COR-L47 (cell line): ENCODE data around the gene FAM181A.

Experiments used
- DNase-seq: peaks from one replicate; lab custom pipeline; 2025; lab: John Stamatoyannopoulos, UW

FAM181A gene

GRCh38 chr14:93950948-93951634 lies 23.9 kb downstream of the FAM181A start:
- DNase-seq = no peak

- peak; percentile 85 for DNase-seq
Measured at GRCh38 chr14:93951635-93952540, 24.7 kb downstream of the FAM181A start.

DNA sequence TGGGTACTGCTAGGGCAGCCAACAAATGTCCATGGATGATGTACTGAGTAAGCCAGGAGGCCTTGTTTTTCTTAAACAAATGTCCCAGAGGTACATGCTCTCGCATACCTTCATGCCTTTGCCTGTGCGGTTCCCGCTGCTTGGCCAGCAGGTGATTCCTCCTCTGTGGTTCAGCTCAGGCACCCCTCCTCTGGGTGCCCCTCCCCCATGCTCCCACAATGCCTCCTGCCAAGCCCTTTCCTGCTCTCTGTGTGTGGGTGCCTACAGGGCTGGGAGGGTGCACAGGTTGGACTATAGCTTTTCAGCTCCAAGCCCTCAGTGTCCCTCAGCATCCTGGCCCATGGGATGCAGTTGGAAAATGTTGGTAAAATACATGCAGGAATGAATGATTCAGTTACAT lies 25.7 kb downstream of the FAM181A start:
- no peak for DNase-seq

DNA sequence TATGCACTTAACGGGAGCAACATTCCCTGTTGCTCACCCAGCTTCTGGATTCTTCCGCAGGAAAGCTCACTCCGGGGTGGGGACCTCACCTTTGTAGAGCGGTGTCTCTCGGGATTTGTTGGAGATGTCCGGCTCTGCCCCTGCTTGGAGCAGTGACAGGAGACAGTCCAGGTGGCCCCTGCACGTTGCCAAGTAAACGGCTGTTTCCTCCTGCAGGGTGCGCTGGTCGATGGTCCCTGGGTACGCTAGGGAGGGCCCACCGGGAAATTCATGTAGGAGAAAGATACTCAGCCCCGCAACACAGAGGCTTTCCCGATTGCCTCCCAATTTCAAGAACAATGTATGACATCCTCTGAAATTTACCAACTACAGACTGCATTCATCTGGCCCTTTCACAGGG lies 26.1 kb downstream of the FAM181A start:
- DNase-seq = no peak

GRCh38 chr14:93953739-93954515 lies 26.8 kb downstream of the FAM181A start:
- no peak for DNase-seq

- DNase-seq = no peak
Measured at GRCh38 chr14:93954516-93954830, 27.3 kb downstream of the FAM181A start.

GRCh38 chr14:93954900-93955849 lies 28.0 kb downstream of the FAM181A start:
- no peak for DNase-seq

DNA sequence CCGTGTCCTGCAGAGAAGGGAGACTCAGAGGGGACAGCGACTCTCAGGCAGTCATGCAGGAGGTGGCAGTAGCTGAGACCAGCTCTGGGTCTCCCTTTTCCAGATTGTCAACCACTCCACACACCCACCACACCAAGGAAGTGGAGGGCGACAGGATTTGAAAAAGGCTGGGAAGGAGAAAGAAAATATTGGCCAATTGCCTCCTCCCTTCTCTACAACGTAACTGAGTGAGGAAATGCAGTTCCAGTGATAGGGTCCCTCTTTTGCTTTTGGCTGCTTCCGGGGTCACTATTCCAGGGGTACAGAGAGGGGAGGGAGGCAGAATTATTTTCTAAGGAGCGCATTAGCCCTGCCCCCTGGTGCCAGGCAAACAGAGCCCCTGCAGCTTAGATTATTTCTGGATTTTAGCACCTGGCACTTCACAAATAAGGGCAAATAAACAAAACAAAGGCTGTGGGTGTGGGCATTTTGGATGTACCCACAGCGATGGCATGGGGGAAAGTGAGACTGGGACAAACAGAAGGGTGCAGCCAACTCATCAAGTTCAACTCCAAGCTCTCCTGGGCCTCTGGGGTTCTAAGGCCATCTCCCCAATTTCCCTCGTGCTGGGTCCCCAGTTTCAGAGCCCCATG lies 28.8 kb downstream of the FAM181A start:
- DNase-seq = peak; percentile 79

DNA sequence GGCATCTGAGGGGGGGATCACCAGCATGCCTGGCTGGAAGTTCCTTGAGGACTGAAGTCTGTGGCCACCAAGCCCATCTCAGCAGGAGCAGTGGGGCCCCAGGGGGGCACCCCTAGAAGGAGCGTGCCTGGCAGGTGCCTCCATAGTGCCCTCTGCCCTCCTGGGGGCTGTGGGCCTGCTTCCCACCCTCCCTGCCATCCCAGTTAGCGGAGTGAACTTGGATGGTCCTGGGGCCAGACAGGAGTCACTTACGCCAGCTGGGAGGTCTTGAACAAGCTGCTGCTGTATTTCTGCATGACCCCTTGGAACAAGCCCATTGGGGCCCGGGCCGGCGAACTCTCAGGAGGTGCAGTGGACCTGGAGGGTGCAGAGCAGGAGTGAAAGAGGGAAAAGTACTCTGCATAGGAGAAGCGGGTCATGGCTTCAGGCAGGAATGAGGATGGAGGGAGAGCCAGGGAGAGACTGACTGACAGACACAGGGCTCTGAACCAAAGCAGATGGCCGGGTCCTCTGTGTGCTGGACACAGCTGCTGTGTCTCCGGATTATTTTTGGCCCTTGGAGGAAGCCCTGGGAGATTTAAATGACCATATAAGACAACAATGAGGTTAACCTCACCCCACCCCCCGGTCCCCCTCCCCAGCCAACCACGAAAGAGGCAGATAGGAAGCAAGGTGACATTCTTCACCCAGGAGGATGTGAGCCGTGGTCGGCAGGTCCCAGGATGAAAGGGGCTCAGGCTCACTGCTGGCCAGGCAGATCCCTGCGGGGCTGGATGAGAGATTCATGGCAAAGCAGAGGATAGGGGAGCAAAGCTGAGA lies 29.6 kb downstream of the FAM181A start:
- DNase-seq = no peak

DNA sequence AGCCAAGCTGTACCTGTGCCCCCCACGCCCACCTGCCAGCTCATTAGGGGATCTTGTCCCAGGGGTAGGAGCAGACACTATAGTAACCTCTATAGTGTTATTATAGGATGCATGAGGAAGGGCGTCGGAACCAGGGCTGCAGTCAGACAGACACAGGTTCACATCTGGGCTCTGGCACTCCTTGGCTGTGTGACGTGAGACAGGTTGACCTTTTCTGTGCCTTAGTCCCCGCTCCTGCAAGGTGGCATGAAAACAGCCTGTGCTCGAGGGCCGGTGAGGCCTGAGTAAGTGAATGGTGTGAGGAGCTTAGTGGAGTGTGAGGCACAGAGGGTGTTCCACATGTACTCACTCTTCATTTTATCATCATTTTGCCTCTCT lies 30.2 kb downstream of the FAM181A start:
- no peak for DNase-seq

DNA sequence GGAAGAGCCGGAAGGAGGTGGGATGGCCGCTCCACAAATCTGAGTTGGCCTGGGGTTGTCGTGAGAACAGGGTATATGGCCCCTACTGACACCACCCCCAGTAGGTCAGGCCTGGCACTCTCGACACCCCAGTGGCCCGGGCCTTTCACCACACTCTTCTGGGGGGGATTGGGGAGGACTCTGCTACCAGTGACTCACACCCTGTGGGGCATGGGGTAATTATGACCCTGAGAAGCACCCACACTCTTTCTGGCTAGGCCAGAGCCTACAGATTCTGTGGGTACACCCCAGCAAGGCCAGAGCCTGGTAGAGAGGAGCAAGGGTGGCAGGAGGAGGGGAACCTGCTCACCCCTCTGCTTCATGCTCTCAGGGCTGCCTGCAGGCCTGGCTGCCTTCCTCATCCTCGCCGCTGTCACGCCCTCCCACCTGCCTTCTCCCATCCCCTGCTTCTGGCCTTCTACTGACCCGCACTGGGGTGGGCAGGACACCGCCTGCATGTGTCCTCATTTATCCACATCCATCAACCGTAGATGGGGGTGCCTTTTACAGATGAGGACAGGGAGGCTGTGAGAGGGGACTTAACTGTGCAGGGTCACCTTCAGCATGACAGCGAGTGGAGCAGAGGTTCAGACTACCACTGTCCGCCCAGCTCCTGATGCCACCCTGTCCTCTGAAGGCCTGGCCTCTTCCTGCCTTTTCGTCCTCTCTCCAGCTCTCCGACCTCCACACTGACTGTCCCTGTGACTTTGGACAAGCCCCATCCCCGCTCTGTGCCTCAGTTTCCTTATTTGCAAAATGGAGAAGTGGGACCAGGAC lies 30.8 kb downstream of the FAM181A start:
- DNase-seq = no peak

DNA sequence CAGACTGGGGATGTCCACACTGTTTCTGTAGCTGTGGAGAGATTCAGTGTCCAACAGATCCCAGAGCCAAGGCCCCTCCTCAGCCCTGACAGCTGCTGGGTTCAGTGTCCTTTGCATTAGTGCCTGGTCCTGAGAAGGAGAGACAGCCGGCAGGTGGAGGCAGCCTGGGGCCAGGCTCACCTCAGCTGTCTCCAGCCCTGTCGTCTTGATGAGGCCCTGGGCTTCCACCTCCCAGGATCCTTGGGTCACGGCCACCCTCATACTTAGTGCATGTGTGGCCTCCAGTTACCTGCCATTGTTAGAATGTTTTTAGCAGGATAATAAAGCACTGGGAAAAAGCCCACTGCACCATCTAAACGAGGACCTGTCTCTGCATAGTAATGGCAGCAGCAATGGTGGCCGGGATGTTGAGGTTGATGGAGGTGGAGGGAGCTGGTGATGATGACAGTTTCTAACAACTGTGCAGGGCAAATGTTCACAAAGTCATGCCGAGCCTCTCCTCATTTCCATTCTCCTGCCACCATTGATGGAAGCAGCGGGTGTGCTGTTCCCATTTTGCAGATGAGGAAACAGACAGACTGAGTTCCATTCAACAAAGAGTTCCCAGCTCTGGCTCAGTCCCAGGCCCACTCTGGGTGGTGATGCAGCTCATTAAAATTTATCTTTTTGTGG lies 31.6 kb downstream of the FAM181A start:
- no peak for DNase-seq

DNA sequence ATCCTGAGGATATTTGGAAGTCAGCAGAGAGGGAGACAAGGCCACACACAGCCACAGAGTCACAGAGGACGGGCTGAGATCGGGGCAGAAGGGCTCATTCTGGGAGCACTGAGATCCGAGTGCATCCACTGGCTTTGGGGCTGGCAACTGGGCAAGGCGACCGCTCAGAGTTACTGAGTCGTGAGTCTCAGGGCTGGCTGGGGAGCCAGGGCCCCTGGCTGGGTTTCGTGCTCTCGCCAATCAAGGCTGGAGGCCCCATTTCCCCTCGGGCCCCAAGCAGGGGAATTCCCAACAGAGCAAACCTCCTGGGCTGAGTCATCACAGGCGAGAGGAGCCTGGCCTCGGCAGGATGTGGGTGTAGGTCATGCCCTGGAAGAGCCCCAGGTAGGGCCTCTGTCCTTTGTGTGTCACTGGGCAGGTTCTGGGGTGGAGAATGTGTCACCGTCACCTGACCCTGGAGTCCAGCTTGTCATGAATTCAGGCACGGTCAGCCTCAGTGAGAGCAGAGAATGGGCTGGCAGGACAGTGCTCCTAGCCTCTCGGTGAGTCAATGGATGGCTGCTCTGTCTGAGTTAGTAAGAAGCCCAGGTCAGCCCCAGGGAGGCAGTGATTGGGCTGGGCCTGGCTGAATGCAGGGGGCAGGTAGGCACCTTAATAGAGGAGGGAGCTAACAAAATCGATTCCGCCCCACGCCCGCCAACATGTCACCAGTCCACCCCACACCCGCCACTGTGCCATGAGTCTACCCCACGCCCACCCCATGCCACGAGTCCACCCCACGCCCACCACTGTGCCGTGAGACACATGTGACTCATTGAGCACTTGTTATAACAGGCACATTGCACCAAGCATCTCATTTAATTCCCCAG lies 32.3 kb downstream of the FAM181A start:
- DNase-seq = no peak

- DNase-seq = no peak
Measured at GRCh38 chr14:93960108-93960475, 32.9 kb downstream of the FAM181A start.

DNA sequence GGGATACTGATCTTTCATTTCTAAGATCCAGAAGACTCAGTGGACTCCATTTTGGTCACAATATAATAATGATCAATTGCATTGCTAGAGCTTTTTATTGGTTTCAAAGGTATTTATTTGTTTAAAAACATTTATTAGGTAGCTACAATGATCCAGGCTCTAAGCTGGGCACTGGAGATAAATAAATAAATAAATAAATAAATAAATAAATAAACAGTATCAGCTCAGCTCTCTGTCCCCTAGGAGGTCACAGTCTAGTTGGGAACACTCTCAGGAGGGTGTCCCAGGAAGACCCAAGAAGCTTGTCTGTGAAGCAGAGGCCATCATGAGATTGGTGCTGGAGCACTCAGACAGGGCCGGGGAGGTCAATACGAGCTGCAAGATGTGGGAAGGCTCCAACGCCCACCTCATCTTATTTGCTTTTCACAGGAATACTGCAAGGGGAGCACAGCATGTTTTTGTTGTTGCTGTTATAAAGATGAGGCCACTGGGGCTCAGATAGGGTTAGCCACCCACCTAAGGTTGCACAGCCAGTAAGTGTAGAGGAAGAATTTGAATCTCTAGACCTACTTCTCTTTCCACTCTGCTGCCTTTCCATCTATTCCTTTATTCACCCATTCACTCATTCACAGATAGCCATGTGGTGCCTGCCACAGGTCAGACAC lies 33.8 kb downstream of the FAM181A start:
- DNase-seq = no peak

DNA sequence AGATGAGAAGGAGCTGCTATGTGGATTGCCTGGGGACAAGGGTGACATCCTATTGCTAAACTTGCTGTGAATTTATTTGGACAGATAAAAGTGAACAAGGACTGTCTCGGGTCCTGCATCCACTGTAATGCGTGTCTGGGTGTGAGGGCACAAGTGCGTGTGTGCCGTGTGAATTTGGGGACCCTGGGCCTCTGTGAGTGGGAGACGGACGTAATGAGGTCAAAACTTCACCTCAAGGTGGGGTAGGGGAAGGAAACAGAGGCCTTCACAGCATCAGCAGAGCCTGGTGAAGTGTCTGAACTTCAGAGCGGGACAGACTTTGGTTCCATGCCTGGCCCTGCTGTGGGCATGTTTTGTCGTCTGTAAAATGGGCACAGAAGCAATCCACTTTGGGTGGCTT lies 34.5 kb downstream of the FAM181A start:
- DNase-seq = no peak
